ENCODE results near the gene LBH. TPM values are rescaled to one million over a fixed set of nuclear protein-coding genes. Genes with fewer than 3 reads are reported as not detected.

LBH gene
- total RNA-seq, 6 experiments from 2014 or later: 24.4 to 99.2 (median 92.8) TPM

- Mint-ChIP-seq H3K36me3 (ENCODE audit: low read depth) (no peaks in the 10 kb centered on the region), H3K4me1 (ENCODE audit: low read depth) (peaks cover 42% of the 10 kb centered on the region), H3K27ac (no peak overlapping the region), H3K9me3 (no peaks in the 10 kb centered on the region), H3K4me3 (no peak overlapping the region), H3K27me3 (ENCODE audit: insufficient read depth) (no peaks in the 10 kb centered on the region)
- TF ChIP-seq, protein P1, sequence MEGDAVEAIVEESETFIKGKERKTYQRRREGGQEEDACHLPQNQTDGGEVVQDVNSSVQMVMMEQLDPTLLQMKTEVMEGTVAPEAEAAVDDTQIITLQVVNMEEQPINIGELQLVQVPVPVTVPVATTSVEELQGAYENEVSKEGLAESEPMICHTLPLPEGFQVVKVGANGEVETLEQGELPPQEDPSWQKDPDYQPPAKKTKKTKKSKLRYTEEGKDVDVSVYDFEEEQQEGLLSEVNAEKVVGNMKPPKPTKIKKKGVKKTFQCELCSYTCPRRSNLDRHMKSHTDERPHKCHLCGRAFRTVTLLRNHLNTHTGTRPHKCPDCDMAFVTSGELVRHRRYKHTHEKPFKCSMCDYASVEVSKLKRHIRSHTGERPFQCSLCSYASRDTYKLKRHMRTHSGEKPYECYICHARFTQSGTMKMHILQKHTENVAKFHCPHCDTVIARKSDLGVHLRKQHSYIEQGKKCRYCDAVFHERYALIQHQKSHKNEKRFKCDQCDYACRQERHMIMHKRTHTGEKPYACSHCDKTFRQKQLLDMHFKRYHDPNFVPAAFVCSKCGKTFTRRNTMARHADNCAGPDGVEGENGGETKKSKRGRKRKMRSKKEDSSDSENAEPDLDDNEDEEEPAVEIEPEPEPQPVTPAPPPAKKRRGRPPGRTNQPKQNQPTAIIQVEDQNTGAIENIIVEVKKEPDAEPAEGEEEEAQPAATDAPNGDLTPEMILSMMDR (IDR thresholded peaks at IDR 0.05): no peak
- DNase-seq: no peak
Measured at GRCh38 chr2:30269771-30270145, 38.4 kb downstream of the LBH start.

DNA sequence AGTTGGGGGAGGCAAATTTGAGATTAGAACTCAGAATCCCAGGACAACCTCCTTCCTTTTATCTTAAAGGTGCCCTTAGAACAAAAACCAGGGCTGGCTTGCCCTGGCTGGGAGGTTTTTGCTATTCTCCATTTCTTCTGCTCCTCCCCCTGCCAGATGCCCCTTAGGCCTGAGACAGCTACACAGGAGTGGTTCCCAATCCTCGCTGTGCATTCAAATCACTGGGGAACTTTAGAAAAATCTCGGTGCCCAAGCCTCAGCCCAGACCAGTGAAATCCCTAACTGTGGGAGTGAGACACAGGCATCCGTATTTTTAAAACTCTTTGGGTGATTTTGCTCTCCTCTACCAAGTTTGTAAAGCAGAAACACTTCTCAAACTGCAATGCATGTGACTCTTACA lies 38.8 kb downstream of the LBH start:
- Mint-ChIP-seq H3K27ac (no peak overlapping the region), H3K4me3 (no peak overlapping the region), H3K36me3 (ENCODE audit: low read depth) (no peaks in the 10 kb centered on the region), H3K4me1 (ENCODE audit: low read depth) (peaks cover 47% of the 10 kb centered on the region), H3K27me3 (ENCODE audit: insufficient read depth) (no peaks in the 10 kb centered on the region), H3K9me3 (no peaks in the 10 kb centered on the region)
- DNase-seq: no peak
- TF ChIP-seq, protein P1 (IDR thresholded peaks at IDR 0.05): no peak

DNA sequence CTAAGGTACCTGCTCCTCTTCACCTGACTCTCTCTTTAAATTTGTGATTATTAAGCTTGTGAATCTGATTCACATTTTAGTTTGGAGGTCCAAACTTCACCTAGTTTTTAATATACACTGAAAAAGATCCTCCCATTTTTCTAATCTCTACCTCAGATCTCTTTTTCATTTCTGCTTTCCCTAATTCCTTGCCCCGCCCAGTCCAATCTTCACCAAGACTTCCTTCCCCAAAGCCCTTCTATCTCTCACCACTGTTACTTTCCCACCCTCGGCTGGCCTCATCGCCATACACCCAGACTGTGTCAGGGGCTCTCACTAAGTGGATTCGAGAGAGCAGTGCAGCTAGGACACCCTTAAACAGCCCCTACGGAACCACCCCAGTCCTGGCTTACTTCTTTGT lies 40.0 kb downstream of the LBH start:
- H3K27me3 Mint-ChIP-seq (ENCODE audit: insufficient read depth): no peaks in the 10 kb centered on the region
- no peaks in the 10 kb centered on the region for H3K36me3 Mint-ChIP-seq (ENCODE audit: low read depth)
- H3K27ac Mint-ChIP-seq: no peak overlapping the region
- TF ChIP-seq, protein P1 (IDR thresholded peaks at IDR 0.05): no peak
- H3K4me3 Mint-ChIP-seq: no peak overlapping the region
- DNase-seq: no peak
- no peaks in the 10 kb centered on the region for H3K9me3 Mint-ChIP-seq
- H3K4me1 Mint-ChIP-seq (ENCODE audit: low read depth): peaks cover 40% of the 10 kb centered on the region

DNA sequence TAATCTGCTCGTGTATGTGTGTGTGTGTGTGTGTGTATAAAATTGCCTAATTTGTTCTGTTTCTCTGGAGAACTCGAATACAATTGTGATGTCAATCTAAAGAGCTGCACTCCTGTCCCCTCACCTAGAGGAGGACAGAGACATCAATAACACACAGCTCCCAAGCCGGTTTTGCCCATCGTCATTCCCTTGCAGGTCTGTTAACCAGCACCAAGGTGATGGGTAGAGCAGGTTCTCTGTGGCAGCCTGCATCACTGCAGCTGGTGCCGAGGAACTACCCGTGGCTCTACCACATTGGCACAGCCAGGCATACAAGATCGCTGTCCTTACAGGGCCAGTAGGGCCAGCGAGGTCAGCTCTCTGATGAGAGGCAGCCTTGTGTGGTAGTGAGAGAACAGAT lies 41.0 kb downstream of the LBH start:
- no peak overlapping the region for H3K4me3 Mint-ChIP-seq
- H3K36me3 Mint-ChIP-seq (ENCODE audit: low read depth): no peaks in the 10 kb centered on the region
- no peak overlapping the region for H3K27ac Mint-ChIP-seq
- no peaks in the 10 kb centered on the region; the same call in 1 of the 2 replicates for H3K27me3 Mint-ChIP-seq (ENCODE audit: insufficient read depth)
- TF ChIP-seq, protein P1 (IDR thresholded peaks at IDR 0.05): no peak
- DNase-seq: no peak
- H3K4me1 Mint-ChIP-seq (ENCODE audit: low read depth): peaks cover 42% of the 10 kb centered on the region
- H3K9me3 Mint-ChIP-seq: no peaks in the 10 kb centered on the region

- H3K36me3 Mint-ChIP-seq (ENCODE audit: low read depth): no peaks in the 10 kb centered on the region
- H3K27ac Mint-ChIP-seq: peak overlapping the region; percentile 76
Measured at GRCh38 chr2:30272761-30273573, 41.6 kb downstream of the LBH start.

More at GRCh38 chr2:30272761-30273573, 41.6 kb downstream of the LBH start:
- Mint-ChIP-seq H3K27me3 (ENCODE audit: insufficient read depth) (no peaks in the 10 kb centered on the region; the same call in 1 of the 2 replicates), H3K4me1 (ENCODE audit: low read depth) (peaks cover 44% of the 10 kb centered on the region), H3K4me3 (peak overlapping the region; percentile 54), H3K9me3 (no peaks in the 10 kb centered on the region)
- peak; percentile 58 for DNase-seq
- TF ChIP-seq, protein P1 (IDR thresholded peaks at IDR 0.05): no peak
